Measurements from ENCODE around the gene CTXN1. TPM values are rescaled to one million over a fixed set of nuclear protein-coding genes. Genes with fewer than 3 reads are reported as not detected.

CTXN1 gene
- total and polyA plus RNA-seq, 2 experiments from 2014 or later = 5.2 to 14.5 TPM

GRCh38 chr19:7888145-7888825 is 37.6 kb downstream of the CTXN1 start, which contains the start of gene LRRC8E:
LRRC8E (plus strand) TSS chr19:7888510; CDS start chr19:7895604, 7,094 bp downstream.
- H2AFZ ChIP-seq = peak within 1 kb of the TSS; percentile 84
- DNase-seq (ENCODE audit: low spot score) = peak; percentile 89
- no peaks in the 10 kb centered on the region for H4K20me1 ChIP-seq (ENCODE audit: insufficient read depth, poor library complexity, severe bottlenecking)
- H3K9me3 ChIP-seq (ENCODE audit: low read depth) = no peaks in the 10 kb centered on the region
- H3K4me2 ChIP-seq = peak within 1 kb of the TSS; percentile 99
- H3K9me2 ChIP-seq (replicated peaks; ENCODE audit: insufficient read depth) = no peaks in the 10 kb centered on the region
- H3K27me3 ChIP-seq = no peaks in the 10 kb centered on the region
- H3K4me3 ChIP-seq = peak within 1 kb of the TSS; percentile 28
- H3K27ac ChIP-seq = no peak within 1 kb of the TSS
- WGBS (ENCODE audit: low lambda C conversion rate, missing lambda C conversion rate) = 14% methylated on average over 34 of the region's 53 CpGs
- no peaks in the 10 kb centered on the region for H3K36me3 ChIP-seq (replicated peaks; ENCODE audit: insufficient read depth, low read depth)
- peaks cover 2% of the 10 kb centered on the region for H3K79me2 ChIP-seq
- peaks cover 5% of the 10 kb centered on the region for H3K4me1 ChIP-seq (ENCODE audit: insufficient read depth)
- TF ChIP-seq EZH2 (IDR thresholded peaks at IDR 0.05; ENCODE audit: borderline replicate concordance) = no peak
- no peak for TF ChIP-seq EZH2phosphoT487 (IDR thresholded peaks at IDR 0.05; ENCODE audit: low read depth, severe bottlenecking, unreplicated experiment)
- no peak for TF ChIP-seq CTCF (IDR thresholded peaks at IDR 0.05; ENCODE audit: poor library complexity)

- H3K27me3 ChIP-seq = no peaks in the 10 kb centered on the region
- H3K9me2 ChIP-seq (replicated peaks; ENCODE audit: insufficient read depth) = no peaks in the 10 kb centered on the region
- H2AFZ ChIP-seq = peak overlapping the region; percentile 21
- no peaks in the 10 kb centered on the region for H3K9me3 ChIP-seq (ENCODE audit: low read depth)
- H3K79me2 ChIP-seq = peaks cover 2% of the 10 kb centered on the region
- H3K27ac ChIP-seq = no peak overlapping the region
- no peak for DNase-seq (ENCODE audit: low spot score)
- no peak overlapping the region for H3K4me3 ChIP-seq
- H3K4me2 ChIP-seq = peak overlapping the region; percentile 99
- 82% methylated on average over 16 of the region's 16 CpGs for WGBS (ENCODE audit: low lambda C conversion rate, missing lambda C conversion rate)
- H3K36me3 ChIP-seq (replicated peaks; ENCODE audit: insufficient read depth, low read depth) = no peaks in the 10 kb centered on the region
- peaks cover 5% of the 10 kb centered on the region for H3K4me1 ChIP-seq (ENCODE audit: insufficient read depth)
- H4K20me1 ChIP-seq (ENCODE audit: insufficient read depth, poor library complexity, severe bottlenecking) = no peaks in the 10 kb centered on the region
- TF ChIP-seq EZH2phosphoT487 (IDR thresholded peaks at IDR 0.05; ENCODE audit: low read depth, severe bottlenecking, unreplicated experiment) (no peak), EZH2 (IDR thresholded peaks at IDR 0.05; ENCODE audit: borderline replicate concordance) (no peak), CTCF (IDR thresholded peaks at IDR 0.05; ENCODE audit: poor library complexity) (no peak)
Measured at GRCh38 chr19:7887408-7888144, 38.4 kb downstream of the CTXN1 start.

- Histone ChIP-seq H3K79me2 (peaks cover 2% of the 10 kb centered on the region), H3K36me3 (replicated peaks; ENCODE audit: insufficient read depth, low read depth) (no peaks in the 10 kb centered on the region), H4K20me1 (ENCODE audit: insufficient read depth, poor library complexity, severe bottlenecking) (no peaks in the 10 kb centered on the region), H3K9me2 (replicated peaks; ENCODE audit: insufficient read depth) (no peaks in the 10 kb centered on the region), H2AFZ (no peak overlapping the region), H3K4me3 (no peak overlapping the region), H3K4me1 (ENCODE audit: insufficient read depth) (peaks cover 5% of the 10 kb centered on the region), H3K27ac (no peak overlapping the region), H3K9me3 (ENCODE audit: low read depth) (no peaks in the 10 kb centered on the region), H3K4me2 (no peak overlapping the region), H3K27me3 (no peaks in the 10 kb centered on the region)
- 79% methylated on average over 8 of the region's 8 CpGs for WGBS (ENCODE audit: low lambda C conversion rate, missing lambda C conversion rate)
- TF ChIP-seq EZH2phosphoT487 (IDR thresholded peaks at IDR 0.05; ENCODE audit: low read depth, severe bottlenecking, unreplicated experiment) (no peak), EZH2 (IDR thresholded peaks at IDR 0.05; ENCODE audit: borderline replicate concordance) (no peak), CTCF (IDR thresholded peaks at IDR 0.05; ENCODE audit: poor library complexity) (no peak)
- DNase-seq (ENCODE audit: low spot score) = no peak
Measured at GRCh38 chr19:7885818-7886217, 40.1 kb downstream of the CTXN1 start.
